ENCODE results near the gene CD300LD.

Gene CD300LD

DNA sequence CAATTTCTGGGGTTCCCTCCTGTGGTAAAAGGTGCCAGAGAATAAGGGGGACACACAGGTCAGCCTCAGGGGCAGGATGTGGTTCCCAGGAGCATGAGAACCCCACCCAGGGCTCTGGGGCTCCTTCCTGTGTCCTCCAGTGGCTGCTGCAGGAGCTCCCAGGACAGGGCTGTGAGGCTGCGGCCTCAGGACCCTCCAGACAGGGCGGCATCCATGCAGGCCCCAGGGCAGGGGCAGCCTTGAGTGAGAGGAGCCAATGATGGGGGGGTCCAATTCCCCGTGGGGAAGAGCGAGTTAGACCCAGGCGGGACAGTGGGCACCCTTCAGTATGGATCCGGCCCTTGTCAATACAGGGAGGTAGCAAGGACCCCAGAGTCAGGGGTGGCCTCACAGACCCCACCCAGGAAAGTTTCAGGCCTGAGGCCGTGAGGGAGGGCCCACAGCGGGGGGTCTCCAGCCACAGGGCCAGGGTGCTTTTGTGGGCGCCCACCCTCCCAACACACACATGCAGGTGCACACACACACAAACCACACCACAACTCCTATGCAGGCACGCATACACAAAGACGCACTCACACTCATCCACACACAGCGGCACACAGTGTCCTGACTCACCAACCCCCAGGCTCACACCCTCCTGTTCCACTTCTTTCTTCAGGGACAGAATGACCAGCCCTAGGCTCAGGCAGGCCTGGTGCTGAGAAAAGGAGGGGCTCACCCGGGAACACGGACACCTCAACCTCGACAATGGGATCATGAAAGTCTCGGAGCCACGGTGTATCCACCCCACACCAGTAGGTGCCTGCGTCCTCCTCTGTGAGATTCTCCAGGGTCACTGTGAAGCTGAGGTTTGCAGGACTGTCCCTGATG is 48.0 kb downstream of the CD300LD start:
- DNase-seq (ENCODE audit: low read depth), result no peak

DNA sequence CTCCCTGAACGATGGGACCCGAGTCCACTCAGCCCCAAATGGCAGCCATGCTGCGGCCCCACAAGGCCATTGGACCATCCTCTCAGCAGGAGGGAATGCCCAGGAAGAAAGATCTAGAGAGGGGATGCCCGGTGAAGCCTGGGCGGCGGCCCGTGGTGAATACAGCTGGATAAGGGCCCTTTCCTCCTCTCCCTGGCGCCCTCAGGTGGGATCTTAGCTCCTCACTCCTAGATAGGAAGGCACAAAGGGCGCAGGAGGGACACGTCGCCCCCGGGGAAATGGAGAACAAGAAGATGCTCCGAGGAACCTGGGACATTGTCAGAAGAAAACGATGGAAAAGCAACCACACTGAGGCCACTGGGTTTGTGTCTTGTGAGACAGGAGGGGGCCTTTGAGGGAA is 48.7 kb downstream of the CD300LD start:
- no peak for DNase-seq (ENCODE audit: low read depth)

DNA sequence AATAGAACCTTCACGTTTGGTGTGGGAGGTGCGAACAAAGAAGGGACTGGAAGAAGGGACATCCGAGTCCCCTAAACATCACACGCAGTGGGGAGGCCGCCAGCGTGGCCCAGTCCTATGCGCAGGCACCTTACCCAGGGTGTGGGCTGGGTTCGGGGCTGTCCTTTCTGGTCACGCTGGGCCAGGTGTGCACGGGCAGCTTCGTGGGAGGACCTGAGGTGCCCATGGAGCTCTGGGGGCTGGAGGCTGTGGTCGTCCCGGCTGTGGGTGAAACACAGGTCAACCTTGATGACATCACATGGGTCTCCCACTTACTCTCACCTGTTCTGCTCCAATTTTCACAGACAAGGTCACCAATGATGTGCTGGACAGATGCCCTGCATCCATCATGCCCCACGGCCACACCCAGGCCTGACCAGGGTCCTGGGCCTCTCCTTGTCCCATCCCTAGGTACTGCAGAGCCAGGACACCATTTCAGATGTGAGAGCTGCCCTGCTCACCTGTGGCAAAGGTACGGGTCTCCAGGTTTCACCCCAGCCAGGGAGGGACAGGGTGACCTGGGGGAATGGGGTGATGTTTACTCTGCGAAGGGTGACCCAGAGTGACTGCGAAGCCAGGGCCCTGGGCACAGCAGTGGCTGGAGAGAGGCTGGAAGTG is 49.2 kb downstream of the CD300LD start:
- DNase-seq (ENCODE audit: low read depth), result no peak

DNA sequence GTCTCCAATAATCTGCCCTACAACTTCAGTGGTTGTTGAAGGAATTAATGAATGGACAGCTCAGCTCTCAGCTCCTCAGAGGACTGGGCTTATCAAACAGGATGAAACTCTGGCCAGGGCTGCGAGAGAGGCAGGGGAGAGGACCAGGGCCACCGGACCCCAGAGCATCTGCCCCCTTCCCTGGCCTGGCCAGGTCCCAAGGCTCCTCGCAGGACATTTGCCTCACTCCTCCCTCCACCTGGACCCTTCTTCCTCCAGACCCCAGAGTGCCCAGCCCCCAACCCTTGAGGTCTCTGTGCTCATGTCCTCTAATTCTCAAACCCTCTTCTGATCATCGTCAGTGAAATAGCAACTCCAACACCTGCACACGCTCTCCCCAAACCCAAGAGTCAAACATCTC is 49.9 kb downstream of the CD300LD start:
- no peak for DNase-seq (ENCODE audit: low read depth)

DNA sequence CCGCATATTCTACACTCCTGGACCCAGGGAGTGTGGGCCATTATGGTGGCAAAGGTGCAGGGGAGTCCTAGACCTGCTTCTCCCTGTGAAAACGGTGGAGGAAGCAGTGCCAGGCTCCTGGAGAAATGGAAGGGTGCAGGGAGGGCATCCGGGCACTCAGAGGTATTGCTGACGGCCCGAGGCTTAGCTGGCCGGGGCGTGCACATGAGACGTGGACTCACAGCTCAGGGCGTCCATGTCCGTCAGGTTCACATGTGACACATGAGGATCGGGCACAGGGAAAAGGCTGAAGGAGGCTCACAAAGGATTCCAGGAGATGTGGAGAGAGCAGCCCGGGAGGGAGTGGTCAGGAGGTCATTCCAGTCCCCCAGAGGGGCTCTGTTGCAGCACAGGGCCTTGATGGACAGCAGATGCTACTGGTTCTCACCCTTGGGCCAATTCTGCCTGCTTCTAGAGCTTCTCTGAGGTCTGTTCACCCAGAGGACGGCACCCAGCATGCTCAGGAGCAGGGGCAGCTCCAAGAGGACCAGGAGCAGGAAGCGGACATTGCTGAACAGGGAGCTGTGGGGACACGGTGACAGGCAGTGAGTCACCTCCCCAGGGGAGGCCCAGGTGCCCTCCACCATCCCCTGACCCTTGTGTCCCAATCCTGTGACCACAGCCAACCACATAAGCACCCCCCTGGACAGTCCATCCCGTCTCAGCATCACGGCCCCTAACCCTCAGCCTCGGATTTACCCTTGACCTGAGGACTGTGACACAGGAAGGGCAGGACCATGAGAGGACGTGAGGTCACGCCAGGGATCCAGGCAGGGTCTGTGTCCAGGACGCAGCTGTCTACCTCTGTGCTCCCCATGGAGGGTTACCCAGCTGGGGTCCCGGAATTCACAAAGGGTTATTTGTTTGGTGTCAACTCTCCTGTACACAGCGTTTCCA is 50.6 kb downstream of the CD300LD start:
- DNase-seq (ENCODE audit: low read depth), result no peak

DNA sequence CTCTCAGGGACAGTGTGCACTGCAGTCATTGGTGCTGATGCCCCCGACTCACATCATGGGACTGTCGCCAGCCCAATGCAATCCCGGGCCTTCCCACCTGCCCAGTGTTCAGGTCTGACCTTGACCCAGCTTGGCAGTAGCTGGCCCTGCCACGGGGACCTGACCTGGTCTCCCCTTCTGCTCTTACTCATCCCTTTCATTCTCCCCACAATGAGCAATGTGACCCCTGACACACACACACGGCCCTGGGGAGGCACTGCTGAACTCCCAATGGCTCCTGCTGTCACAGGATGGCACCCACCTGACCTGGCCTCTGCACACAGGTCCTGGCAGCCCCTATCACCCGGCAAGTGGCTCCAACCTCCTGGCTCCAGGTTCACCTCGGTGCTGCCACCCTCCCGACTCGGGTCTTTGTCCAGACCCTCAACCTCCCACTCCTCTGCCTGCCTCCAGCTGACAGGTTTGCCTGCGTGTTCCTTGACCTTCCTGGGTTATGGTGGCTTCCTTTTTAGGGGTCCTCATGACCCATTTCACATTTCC is 52.7 kb downstream of the CD300LD start:
- DNase-seq (ENCODE audit: low read depth), result no peak

DNA sequence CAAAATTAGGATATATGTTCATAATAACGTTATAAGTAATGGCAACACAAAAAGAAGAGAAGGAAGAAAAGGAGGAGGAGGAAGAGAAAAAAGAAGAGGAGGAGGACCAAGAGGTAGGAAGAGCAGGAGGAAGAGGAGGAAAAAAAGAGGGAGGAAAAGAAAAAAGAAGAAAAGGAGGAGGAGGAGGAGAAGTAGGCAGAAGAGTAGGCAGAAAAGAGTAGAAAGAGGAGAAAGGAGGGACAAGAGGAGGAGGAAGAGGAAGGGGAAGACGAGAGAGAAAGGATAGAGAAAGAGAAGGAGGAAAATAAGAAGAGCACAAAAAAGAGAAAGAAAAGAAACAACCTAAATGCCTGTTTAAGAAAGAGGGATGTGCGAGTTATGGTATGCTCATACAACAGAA is 55.2 kb downstream of the CD300LD start:
- DNase-seq (ENCODE audit: low read depth), result no peak

DNA sequence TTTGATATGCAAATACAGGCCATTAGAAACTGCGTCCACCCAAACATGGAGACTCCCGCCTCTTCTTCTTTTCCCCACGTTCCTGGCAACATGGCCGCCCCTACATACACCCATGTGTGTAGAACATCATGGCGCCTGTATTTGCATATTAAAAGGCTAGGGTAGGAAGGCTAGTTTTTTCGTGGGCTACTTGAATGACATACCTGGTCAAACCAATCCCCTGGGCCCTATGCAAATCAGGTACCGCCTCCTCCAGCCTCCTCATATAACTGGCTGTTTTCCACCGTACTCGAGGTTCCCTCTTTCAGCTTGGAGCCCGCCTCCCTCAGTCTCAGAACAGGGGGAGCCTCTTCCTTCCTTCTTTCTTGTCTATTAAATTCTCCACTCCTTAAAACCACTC is 60.0 kb downstream of the CD300LD start:
- DNase-seq (ENCODE audit: low read depth), result no peak

DNA sequence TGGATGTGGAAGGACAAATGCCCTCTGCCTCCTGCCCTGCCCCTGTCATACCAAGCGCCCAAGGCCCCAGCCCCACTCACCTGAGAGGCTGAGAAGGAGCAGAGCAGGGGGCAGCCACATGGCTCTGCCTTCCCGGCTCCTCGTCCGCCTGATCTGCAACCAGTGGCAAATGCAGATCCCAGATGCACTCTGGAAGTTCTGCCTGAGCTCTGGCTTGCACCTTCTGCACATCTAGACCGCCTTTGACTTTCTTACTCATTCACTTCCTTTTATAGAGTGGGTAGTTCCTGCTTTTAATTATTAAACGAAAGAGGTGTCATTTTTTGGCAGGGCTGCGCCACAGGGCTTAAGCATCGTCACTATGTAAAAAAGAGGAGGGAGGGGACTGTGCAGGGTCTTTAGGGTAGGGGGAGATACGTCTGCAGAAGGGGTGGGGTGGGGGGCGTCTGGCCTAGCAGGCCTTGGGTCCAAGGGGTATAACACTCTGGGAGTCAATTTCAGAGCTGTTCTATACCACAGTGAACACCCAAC is 60.8 kb downstream of the CD300LD start, which contains the start of gene CD300LB:
Gene CD300LB, minus strand, starts transcription at position 245 of the 531 bp plus-strand sequence. Its CDS starts 125 bp downstream, at position 120.
- no peak for DNase-seq (ENCODE audit: low read depth)

DNA sequence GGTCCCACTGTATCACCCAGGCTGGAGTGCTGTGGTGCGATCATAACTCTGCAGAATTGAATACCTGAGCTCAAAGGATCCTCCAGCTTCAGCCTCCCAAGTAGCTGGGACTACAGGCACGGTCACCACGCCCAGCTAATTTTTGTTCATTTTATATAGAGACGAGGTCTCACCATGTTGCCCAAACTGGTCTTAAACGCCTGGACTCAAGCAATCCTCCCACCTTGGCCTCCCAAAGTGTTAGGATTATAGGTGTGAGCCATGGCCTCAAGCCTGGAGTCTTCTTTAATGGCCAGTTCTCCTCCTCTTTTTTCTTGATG is 61.3 kb downstream of the CD300LD start:
- DNase-seq (ENCODE audit: low read depth), result no peak

Data from stimulated activated CD8-positive, alpha-beta memory T cell treated with anti-CD3 and anti-CD28 coated beads, Interleukin-7, amount 100 ng/mL, for 24 hours (primary cell).